ENCODE results near the gene RPS3.
"Not testable (repeated sequence)": the region's sequence is repeated elsewhere in the genome, so short reads cannot be mapped to it uniquely, and the experiment has no call there.

DNA sequence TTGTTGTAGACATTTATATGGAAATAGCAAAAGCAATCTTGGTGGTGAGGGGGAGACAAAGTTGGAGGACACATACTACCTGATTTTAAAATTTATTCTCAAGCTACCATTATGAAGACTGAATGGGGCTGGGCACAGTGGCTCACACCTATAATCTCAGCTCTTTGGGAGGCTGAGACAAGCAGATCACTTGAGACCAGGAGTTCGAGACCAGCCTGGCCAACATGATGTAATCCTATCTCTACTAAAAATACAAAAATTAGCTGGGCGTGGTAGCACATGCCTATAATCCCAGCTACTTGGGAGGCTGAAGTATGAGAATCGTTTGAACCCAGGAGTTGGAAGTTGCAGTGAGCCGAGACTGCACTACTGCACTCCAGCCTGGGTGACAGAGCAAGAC is 37.0 kb upstream of the RPS3 start:
- not testable (repeated sequence) for TF ChIP-seq POLR2A, CTCF (IDR thresholded peaks at IDR 0.05)
